22Rv1 (cell line): ENCODE measurements around the gene ICE1.

Experiments
- H3K27ac ChIP-seq: fragments of 450-650 bp; 2 replicates; pipeline ENCODE4 v1.5.1; 2017
- CTCF ChIP-seq: fragments of 450-650 bp; IDR thresholded peaks from 2 replicates; pipeline ENCODE4 v1.5.1; 2017; ENCODE audit warnings: mild to moderate bottlenecking
- ZFX ChIP-seq: fragments of 450-650 bp; IDR thresholded peaks from 2 replicates; pipeline ENCODE4 v1.6.1; 2017; ENCODE audit warnings: antibody characterized with exemption, borderline replicate concordance

ICE1 gene

GRCh38 chr5:5419291-5420210 is 2.9 kb upstream of the ICE1 start:
- no peak overlapping the region for H3K27ac ChIP-seq
- no peak for TF ChIP-seq ZFX
- peak; percentile 82 for TF ChIP-seq CTCF

DNA sequence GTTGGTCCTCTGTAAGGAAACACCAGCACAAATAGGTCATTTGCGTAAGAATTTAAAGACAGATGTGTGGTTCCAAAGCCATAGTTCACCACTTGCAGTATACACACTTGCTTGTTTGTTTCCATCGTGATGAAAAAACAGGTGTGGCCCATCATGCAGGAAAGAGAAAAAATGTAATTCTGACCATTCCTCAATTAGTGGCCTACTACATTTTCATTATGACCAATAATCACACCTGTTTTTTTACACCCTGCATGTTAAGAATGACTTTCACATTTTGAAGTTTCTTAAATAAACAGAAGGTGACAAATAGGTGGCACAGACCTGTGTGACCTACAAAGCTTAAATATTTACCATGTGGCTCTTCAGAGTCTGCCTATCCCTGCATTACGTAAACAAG is 2.2 kb upstream of the ICE1 start:
- TF ChIP-seq ZFX (no peak), CTCF (no peak)
- H3K27ac ChIP-seq, result no peak overlapping the region

- peak overlapping the region; percentile 88 for H3K27ac ChIP-seq
- TF ChIP-seq ZFX (no peak), CTCF (no peak)
Measured at GRCh38 chr5:5421149-5421960, 1.1 kb upstream of the ICE1 start.

- TF ChIP-seq ZFX (no peak), CTCF (no peak)
- peak overlapping the region; percentile 88 for H3K27ac ChIP-seq
Measured at GRCh38 chr5:5422819-5423515, 490 bp downstream of the ICE1 start.

DNA sequence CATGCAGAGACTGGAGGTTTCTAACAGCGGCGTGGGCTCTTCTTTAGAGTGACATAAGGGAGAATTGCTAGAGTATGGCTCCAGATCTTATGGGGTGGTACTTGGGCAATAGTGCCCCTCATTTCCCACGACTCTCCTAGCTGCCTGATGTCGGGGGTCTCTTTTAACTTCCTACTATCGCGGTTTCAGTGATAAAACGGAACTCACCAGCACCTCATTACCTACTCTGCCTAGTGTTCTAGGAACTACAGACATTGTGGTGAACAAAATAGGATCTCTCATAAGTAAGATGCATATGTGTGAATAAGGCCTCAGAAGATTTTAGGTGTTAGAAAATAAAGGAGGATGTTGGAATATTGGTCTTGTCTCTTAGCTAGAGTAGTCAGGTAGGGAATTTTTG is 1.1 kb downstream of the ICE1 start:
- no peak overlapping the region for H3K27ac ChIP-seq
- TF ChIP-seq ZFX (no peak), CTCF (no peak)

DNA sequence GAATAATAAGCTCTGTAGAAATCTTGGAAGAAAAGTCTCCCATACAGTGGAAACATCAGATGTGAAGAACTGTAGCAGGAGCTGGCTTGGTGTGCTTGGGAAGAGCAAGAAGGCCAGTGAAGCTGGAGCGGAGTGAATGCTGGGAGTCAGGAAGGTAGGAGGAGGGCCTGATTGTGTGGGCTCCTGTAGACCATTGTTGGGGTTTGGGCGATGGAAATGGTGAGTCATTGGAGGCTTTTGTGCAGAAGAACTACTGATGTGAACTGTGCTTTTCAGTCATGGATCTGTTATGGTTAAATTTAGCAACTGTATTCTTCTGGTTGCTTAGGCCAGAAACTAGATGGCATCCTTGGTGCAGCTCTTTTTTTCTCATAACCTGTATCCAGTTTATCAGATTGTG is 2.3 kb downstream of the ICE1 start:
- TF ChIP-seq CTCF, result no peak
- TF ChIP-seq ZFX, result no peak
- no peak overlapping the region for H3K27ac ChIP-seq
